ENCODE measurements around the gene CTBP1.

DNA sequence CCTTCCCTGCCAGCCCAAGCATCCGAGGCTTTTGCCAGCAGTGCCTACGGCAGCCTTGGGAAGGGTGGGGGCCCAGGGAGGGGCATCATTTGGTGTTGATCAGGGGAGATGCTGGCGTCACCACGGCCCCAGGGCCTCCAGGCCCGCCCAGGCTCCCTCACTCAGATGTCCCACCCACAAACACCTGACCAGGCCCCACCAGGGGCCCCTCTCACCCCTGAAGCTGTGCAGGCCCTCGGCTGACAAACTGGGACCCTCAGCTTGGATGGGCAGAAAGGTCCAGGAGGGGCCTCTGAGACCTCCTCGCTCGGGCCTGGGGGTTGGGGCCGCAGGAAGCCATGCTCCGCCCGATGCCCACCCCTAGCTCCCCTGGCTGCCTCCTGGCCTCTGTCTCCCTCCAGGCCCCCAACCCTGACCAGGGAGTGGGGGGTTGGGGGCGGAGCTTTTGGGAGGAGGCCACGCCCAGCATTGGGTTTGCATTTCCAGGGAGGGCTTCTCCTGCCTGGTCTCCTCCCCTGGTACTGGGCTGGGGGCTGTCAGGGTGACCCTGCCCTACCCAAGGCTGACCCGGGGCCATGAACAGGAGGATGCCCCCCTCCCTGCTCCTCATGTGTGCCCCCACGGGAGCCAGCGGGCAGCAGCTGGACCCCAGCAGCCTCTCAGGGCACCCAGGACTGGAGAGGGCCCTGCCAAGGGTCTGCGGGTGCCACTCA lies 43.2 kb downstream of the CTBP1 start:
- TF ChIP-seq, protein P1, sequence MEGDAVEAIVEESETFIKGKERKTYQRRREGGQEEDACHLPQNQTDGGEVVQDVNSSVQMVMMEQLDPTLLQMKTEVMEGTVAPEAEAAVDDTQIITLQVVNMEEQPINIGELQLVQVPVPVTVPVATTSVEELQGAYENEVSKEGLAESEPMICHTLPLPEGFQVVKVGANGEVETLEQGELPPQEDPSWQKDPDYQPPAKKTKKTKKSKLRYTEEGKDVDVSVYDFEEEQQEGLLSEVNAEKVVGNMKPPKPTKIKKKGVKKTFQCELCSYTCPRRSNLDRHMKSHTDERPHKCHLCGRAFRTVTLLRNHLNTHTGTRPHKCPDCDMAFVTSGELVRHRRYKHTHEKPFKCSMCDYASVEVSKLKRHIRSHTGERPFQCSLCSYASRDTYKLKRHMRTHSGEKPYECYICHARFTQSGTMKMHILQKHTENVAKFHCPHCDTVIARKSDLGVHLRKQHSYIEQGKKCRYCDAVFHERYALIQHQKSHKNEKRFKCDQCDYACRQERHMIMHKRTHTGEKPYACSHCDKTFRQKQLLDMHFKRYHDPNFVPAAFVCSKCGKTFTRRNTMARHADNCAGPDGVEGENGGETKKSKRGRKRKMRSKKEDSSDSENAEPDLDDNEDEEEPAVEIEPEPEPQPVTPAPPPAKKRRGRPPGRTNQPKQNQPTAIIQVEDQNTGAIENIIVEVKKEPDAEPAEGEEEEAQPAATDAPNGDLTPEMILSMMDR (conservative IDR thresholded peaks at IDR 0.05; ENCODE audit: low read depth, low read length) = no peak
- no peak for TF ChIP-seq EZH2phosphoT487 (IDR thresholded peaks at IDR 0.05; ENCODE audit: borderline replicate concordance, low read length)
- TF ChIP-seq EZH2 (IDR thresholded peaks at IDR 0.05; ENCODE audit: low read length, unreplicated experiment) = no peak

Data from PC-3 (cell line).